Measurements from ENCODE around the gene SLC17A1. TPM values are rescaled to one million over a fixed set of nuclear protein-coding genes. Genes with fewer than 3 reads are reported as not detected.
A peak's percentile ranks its signal among the peaks of the same experiment; 100 is the strongest.

The SLC17A1 gene
- total and polyA plus RNA-seq, 4 donors, result 3.9 to 25.8 (median 11.4) TPM

- Histone ChIP-seq H3K4me3 (ENCODE audit: low read depth in 1 of 3, low read length in 3 of 3) (no peak overlapping the region), H3K27ac (ENCODE audit: low read depth in 1 of 2, low read length in 2 of 2) (no peak overlapping the region), H3K36me3 (ENCODE audit: control insufficient read depth in 4 of 4, insufficient read depth in 3 of 4, low read depth in 1 of 4, low read length in 3 of 4) (no peaks in the 10 kb centered on the region), H3K9me3 (ENCODE audit: control insufficient read depth in 4 of 4, low read length in 3 of 4) (no peaks in the 10 kb centered on the region), H3K9ac (ENCODE audit: low read depth in 1 of 2, low read length in 2 of 2) (no peak overlapping the region), H3K27me3 (ENCODE audit: control insufficient read depth in 4 of 4, insufficient read depth in 4 of 4, low read length in 3 of 4) (no peaks in the 10 kb centered on the region), H3K4me1 (ENCODE audit: control insufficient read depth in 4 of 4, insufficient read depth in 4 of 4, low read length in 3 of 4) (peaks cover 3 to 27% (median 10%) of the 10 kb centered on the region in 4 donors)
- TF ChIP-seq HNF4A (conservative IDR thresholded peaks at IDR 0.05), result no peak
- no peak for TF ChIP-seq NR2F2 (IDR thresholded peaks at IDR 0.05)
- peak in 1 of 2 donors; percentile 18 for TF ChIP-seq JUND (IDR thresholded peaks at IDR 0.05)
- TF ChIP-seq HNF4G (IDR thresholded peaks at IDR 0.05), result no peak
- TF ChIP-seq FOXA2 (IDR thresholded peaks at IDR 0.05), result no peak
- no peak for TF ChIP-seq YY1 (IDR thresholded peaks at IDR 0.05)
- TF ChIP-seq, protein P1, sequence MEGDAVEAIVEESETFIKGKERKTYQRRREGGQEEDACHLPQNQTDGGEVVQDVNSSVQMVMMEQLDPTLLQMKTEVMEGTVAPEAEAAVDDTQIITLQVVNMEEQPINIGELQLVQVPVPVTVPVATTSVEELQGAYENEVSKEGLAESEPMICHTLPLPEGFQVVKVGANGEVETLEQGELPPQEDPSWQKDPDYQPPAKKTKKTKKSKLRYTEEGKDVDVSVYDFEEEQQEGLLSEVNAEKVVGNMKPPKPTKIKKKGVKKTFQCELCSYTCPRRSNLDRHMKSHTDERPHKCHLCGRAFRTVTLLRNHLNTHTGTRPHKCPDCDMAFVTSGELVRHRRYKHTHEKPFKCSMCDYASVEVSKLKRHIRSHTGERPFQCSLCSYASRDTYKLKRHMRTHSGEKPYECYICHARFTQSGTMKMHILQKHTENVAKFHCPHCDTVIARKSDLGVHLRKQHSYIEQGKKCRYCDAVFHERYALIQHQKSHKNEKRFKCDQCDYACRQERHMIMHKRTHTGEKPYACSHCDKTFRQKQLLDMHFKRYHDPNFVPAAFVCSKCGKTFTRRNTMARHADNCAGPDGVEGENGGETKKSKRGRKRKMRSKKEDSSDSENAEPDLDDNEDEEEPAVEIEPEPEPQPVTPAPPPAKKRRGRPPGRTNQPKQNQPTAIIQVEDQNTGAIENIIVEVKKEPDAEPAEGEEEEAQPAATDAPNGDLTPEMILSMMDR (IDR thresholded peaks at IDR 0.05; ENCODE audit: low read depth, low read length, missing input control), result no peak
- TF ChIP-seq SP1 (IDR thresholded peaks at IDR 0.05), result no peak
- no peak for TF ChIP-seq EGR1 (IDR thresholded peaks at IDR 0.05; ENCODE audit: low read depth in 2 of 2)
- peak; percentile 45 to 71 for TF ChIP-seq RXRA (IDR thresholded peaks at IDR 0.05)
- no peak for TF ChIP-seq ATF3 (IDR thresholded peaks at IDR 0.05)
- TF ChIP-seq TAF1 (conservative IDR thresholded peaks at IDR 0.05), result no peak
- no peak for TF ChIP-seq RAD21 (IDR thresholded peaks at IDR 0.05)
- TF ChIP-seq REST (IDR thresholded peaks at IDR 0.05), result no peak
- TF ChIP-seq GABPA (IDR thresholded peaks at IDR 0.05 in 1 of 2, conservative IDR thresholded peaks at IDR 0.05 in 1 of 2), result no peak
- TF ChIP-seq, protein P2, sequence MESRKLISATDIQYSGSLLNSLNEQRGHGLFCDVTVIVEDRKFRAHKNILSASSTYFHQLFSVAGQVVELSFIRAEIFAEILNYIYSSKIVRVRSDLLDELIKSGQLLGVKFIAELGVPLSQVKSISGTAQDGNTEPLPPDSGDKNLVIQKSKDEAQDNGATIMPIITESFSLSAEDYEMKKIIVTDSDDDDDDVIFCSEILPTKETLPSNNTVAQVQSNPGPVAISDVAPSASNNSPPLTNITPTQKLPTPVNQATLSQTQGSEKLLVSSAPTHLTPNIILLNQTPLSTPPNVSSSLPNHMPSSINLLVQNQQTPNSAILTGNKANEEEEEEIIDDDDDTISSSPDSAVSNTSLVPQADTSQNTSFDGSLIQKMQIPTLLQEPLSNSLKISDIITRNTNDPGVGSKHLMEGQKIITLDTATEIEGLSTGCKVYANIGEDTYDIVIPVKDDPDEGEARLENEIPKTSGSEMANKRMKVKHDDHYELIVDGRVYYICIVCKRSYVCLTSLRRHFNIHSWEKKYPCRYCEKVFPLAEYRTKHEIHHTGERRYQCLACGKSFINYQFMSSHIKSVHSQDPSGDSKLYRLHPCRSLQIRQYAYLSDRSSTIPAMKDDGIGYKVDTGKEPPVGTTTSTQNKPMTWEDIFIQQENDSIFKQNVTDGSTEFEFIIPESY (IDR thresholded peaks at IDR 0.05), result no peak
- TF ChIP-seq, protein P3, sequence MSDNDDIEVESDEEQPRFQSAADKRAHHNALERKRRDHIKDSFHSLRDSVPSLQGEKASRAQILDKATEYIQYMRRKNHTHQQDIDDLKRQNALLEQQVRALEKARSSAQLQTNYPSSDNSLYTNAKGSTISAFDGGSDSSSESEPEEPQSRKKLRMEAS (IDR thresholded peaks at IDR 0.05), result no peak
- no peak for DNase-seq (ENCODE audit: low spot score)
These were observed 83.8 kb downstream of the SLC17A1 start for GRCh38 chr6:25748049-25748448.

Measured in liver (tissue), 9 donors.